ENCODE results near the gene SLAMF9. TPM values are rescaled to one million over a fixed set of nuclear protein-coding genes. Genes with fewer than 3 reads are reported as not detected.

The SLAMF9 gene
- total RNA-seq, 1 donor from 2014 or later, result not detected

- DNase-seq (ENCODE audit: low read depth), result no peak
Observed at GRCh38 chr1:159946242-159947187, 7.5 kb downstream of the SLAMF9 start.

GRCh38 chr1:159945483-159946241 is 8.4 kb downstream of the SLAMF9 start, which contains the start of gene IGSF9:
Gene IGSF9, minus strand, starts transcription at chr1:159945613. Its CDS starts 2,159 bp downstream, at chr1:159943454.
- no peak for DNase-seq (ENCODE audit: low read depth)

GRCh38 chr1:159944623-159945455 is 9.2 kb downstream of the SLAMF9 start:
- DNase-seq (ENCODE audit: low read depth), result no peak

GRCh38 chr1:159943908-159944622 is 10.0 kb downstream of the SLAMF9 start:
- no peak for DNase-seq (ENCODE audit: low read depth)

GRCh38 chr1:159943278-159943640 is 10.8 kb downstream of the SLAMF9 start:
- no peak for DNase-seq (ENCODE audit: low read depth)

- no peak for DNase-seq (ENCODE audit: low read depth)
Observed at GRCh38 chr1:159942632-159943277, 11.3 kb downstream of the SLAMF9 start.

- no peak for DNase-seq (ENCODE audit: low read depth)
Observed at GRCh38 chr1:159941591-159942560, 12.2 kb downstream of the SLAMF9 start.

- DNase-seq (ENCODE audit: low read depth), result no peak
Observed at GRCh38 chr1:159941141-159941540, 12.9 kb downstream of the SLAMF9 start.

- DNase-seq (ENCODE audit: low read depth), result no peak
Observed at GRCh38 chr1:159940006-159940620, 13.9 kb downstream of the SLAMF9 start.

GRCh38 chr1:159939678-159940002 is 14.4 kb downstream of the SLAMF9 start:
- no peak for DNase-seq (ENCODE audit: low read depth)

- no peak for DNase-seq (ENCODE audit: low read depth)
Observed at GRCh38 chr1:159938905-159939677, 14.9 kb downstream of the SLAMF9 start.

GRCh38 chr1:159938211-159938852 is 15.7 kb downstream of the SLAMF9 start:
- no peak for DNase-seq (ENCODE audit: low read depth)

- DNase-seq (ENCODE audit: low read depth), result no peak
Observed at GRCh38 chr1:159937054-159937750, 16.8 kb downstream of the SLAMF9 start.

GRCh38 chr1:159936273-159936904 is 17.6 kb downstream of the SLAMF9 start:
- DNase-seq (ENCODE audit: low read depth), result no peak

- DNase-seq (ENCODE audit: low read depth), result no peak
Observed at GRCh38 chr1:159935719-159936272, 18.2 kb downstream of the SLAMF9 start.

- no peak for DNase-seq (ENCODE audit: low read depth)
Observed at GRCh38 chr1:159935305-159935704, 18.7 kb downstream of the SLAMF9 start.
